ENCODE measurements around the gene SUZ12.
"Not testable (repeated sequence)": the region's sequence is repeated elsewhere in the genome, so short reads cannot be mapped to it uniquely, and the experiment has no call there.

SUZ12 gene

GRCh38 chr17:31918701-31919128, 18.1 kb upstream of the SUZ12 start:
- H3K4me3 ChIP-seq (ENCODE audit: low read length) = no peak overlapping the region
- H3K27me3 ChIP-seq (ENCODE audit: control insufficient read depth, insufficient read depth, low read length) = peaks cover 3% of the 10 kb centered on the region
- no peaks in the 10 kb centered on the region for H3K36me3 ChIP-seq (ENCODE audit: control insufficient read depth, insufficient read depth, low read length)
- H3K27ac ChIP-seq (ENCODE audit: low read depth, low read length) = no peak overlapping the region
- no peak overlapping the region for H3K9ac ChIP-seq (ENCODE audit: low read length)
- no peaks in the 10 kb centered on the region for H3K4me1 ChIP-seq (ENCODE audit: control insufficient read depth, insufficient read depth, low read length)

GRCh38 chr17:31919802-31920525, 16.8 kb upstream of the SUZ12 start:
- H3K27ac ChIP-seq (ENCODE audit: low read depth, low read length) = no peak overlapping the region

GRCh38 chr17:31926100-31926729, 10.6 kb upstream of the SUZ12 start:
- H3K4me1 ChIP-seq (ENCODE audit: control insufficient read depth, insufficient read depth, low read length) = no peaks in the 10 kb centered on the region
- no peak overlapping the region for H3K27ac ChIP-seq (ENCODE audit: low read depth, low read length)
- no peaks in the 10 kb centered on the region for H3K27me3 ChIP-seq (ENCODE audit: control insufficient read depth, insufficient read depth, low read length)
- no peak overlapping the region for H3K9ac ChIP-seq (ENCODE audit: low read length)
- H3K4me3 ChIP-seq (ENCODE audit: low read length) = no peak overlapping the region
- no peaks in the 10 kb centered on the region for H3K36me3 ChIP-seq (ENCODE audit: control insufficient read depth, insufficient read depth, low read length)

More at GRCh38 chr17:31919802-31920525, 16.8 kb upstream of the SUZ12 start:
- no peaks in the 10 kb centered on the region for H3K36me3 ChIP-seq (ENCODE audit: control insufficient read depth, insufficient read depth, low read length)
- no peak overlapping the region for H3K4me3 ChIP-seq (ENCODE audit: low read length)
- no peak overlapping the region for H3K9ac ChIP-seq (ENCODE audit: low read length)
- peaks cover 3% of the 10 kb centered on the region for H3K27me3 ChIP-seq (ENCODE audit: control insufficient read depth, insufficient read depth, low read length)
- H3K4me1 ChIP-seq (ENCODE audit: control insufficient read depth, insufficient read depth, low read length) = no peaks in the 10 kb centered on the region

- no peak overlapping the region for H3K9ac ChIP-seq (ENCODE audit: low read length)
- H3K27me3 ChIP-seq (ENCODE audit: control insufficient read depth, insufficient read depth, low read length) = no peaks in the 10 kb centered on the region
- H3K27ac ChIP-seq (ENCODE audit: low read depth, low read length) = no peak overlapping the region
- H3K4me1 ChIP-seq (ENCODE audit: control insufficient read depth, insufficient read depth, low read length) = no peaks in the 10 kb centered on the region
- no peak overlapping the region for H3K4me3 ChIP-seq (ENCODE audit: low read length)
- H3K36me3 ChIP-seq (ENCODE audit: control insufficient read depth, insufficient read depth, low read length) = no peaks in the 10 kb centered on the region
Observed at GRCh38 chr17:31931756-31932155, 5.1 kb upstream of the SUZ12 start.

DNA sequence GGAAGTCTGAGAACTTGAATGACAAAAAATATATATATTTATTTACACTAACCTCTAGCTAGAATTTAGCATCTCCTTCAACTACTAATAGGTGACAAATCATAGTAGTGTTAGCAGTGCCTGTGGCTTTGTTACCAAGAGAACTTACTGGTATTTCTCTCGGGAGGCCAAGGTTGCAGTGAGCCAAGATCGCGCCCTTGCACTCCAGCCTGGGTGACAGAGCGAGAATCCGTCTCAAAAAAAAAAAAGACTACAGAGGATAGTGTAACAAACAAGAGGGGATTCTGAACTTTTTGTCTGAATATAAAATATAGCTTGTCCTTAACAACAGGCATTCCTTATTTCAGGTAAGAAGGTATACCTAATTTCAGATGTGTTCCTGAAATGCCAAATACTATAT, 1.3 kb upstream of the SUZ12 start:
- Histone ChIP-seq H3K27ac (ENCODE audit: low read depth, low read length) (no peak overlapping the region), H3K4me1 (ENCODE audit: control insufficient read depth, insufficient read depth, low read length) (no peaks in the 10 kb centered on the region), H3K4me3 (ENCODE audit: low read length) (no peak overlapping the region), H3K27me3 (ENCODE audit: control insufficient read depth, insufficient read depth, low read length) (no peaks in the 10 kb centered on the region), H3K36me3 (ENCODE audit: control insufficient read depth, insufficient read depth, low read length) (no peaks in the 10 kb centered on the region), H3K9ac (ENCODE audit: low read length) (no peak overlapping the region)

DNA sequence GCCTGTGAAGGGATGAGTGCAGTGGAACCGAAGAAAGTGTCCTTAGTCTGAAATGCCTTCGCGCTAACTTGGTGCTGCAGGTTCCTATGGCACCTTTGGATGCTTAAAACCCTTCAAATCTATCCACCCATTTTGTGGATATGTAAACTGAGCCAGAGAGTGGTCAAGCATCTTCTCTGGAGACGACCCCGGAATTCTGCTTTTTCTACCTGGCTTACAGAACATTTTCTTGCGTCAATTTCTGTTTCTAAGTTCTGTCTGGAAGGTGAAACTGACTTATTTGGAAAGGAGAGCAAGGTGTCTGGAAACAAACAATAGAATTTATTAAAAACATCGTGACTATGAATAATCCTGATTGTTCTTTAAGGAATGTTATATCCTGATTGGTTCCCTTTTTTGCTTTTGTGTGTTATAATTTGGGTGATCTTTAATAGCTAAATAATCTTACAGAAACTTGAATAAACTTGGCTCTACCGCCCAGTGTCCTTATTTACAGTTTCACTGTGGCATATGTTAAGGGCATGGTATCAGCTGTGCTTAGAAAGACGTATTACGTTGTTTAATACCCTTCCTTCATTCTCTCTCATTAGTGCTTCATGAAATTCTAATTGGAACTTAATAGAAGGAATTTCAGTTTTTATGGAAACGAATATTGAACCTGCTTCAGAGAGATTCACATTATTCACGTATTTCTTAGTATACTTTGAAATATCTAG, 1.3 kb downstream of the SUZ12 start:
- H3K4me1 ChIP-seq (ENCODE audit: control insufficient read depth, insufficient read depth, low read length); H3K27me3 ChIP-seq (ENCODE audit: control insufficient read depth, insufficient read depth, low read length); H3K27ac ChIP-seq (ENCODE audit: low read depth, low read length); H3K9ac ChIP-seq (ENCODE audit: low read length); H3K36me3 ChIP-seq (ENCODE audit: control insufficient read depth, insufficient read depth, low read length): not testable (repeated sequence)
- peak overlapping the region; percentile 52 for H3K4me3 ChIP-seq (ENCODE audit: low read length)

GRCh38 chr17:31941916-31942315, 5.1 kb downstream of the SUZ12 start:
- not testable (repeated sequence) for H3K27ac ChIP-seq (ENCODE audit: low read depth, low read length); H3K9ac ChIP-seq (ENCODE audit: low read length); H3K36me3 ChIP-seq (ENCODE audit: control insufficient read depth, insufficient read depth, low read length); H3K27me3 ChIP-seq (ENCODE audit: control insufficient read depth, insufficient read depth, low read length); H3K4me3 ChIP-seq (ENCODE audit: low read length); H3K4me1 ChIP-seq (ENCODE audit: control insufficient read depth, insufficient read depth, low read length)

DNA sequence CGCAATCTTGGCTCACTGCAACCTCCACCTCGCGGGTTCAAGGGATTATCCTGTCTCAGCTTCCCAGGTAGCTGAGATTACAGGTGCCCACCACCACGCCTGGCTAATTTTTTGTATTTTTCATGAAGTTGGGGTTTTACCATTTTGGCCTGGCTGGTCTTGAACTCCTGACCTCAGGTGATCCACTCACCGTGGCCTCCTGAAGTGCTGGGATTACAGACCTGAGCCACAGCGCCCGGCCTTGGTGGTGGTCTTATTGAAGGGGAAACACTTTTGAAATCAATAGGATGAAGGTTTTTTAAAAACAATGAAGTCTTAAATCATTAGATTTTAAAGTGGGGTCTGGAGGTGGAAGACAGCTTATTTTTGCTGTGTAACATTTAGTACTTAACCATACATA, 5.6 kb downstream of the SUZ12 start:
- H3K27me3 ChIP-seq (ENCODE audit: control insufficient read depth, insufficient read depth, low read length); H3K27ac ChIP-seq (ENCODE audit: low read depth, low read length); H3K4me3 ChIP-seq (ENCODE audit: low read length); H3K36me3 ChIP-seq (ENCODE audit: control insufficient read depth, insufficient read depth, low read length); H3K9ac ChIP-seq (ENCODE audit: low read length); H3K4me1 ChIP-seq (ENCODE audit: control insufficient read depth, insufficient read depth, low read length): not testable (repeated sequence)

- H3K4me1 ChIP-seq (ENCODE audit: control insufficient read depth, insufficient read depth, low read length); H3K27me3 ChIP-seq (ENCODE audit: control insufficient read depth, insufficient read depth, low read length); H3K27ac ChIP-seq (ENCODE audit: low read depth, low read length); H3K9ac ChIP-seq (ENCODE audit: low read length); H3K36me3 ChIP-seq (ENCODE audit: control insufficient read depth, insufficient read depth, low read length); H3K4me3 ChIP-seq (ENCODE audit: low read length): not testable (repeated sequence)
Observed at GRCh38 chr17:31951953-31952352, 15.1 kb downstream of the SUZ12 start.

- H3K27ac ChIP-seq (ENCODE audit: low read depth, low read length); H3K36me3 ChIP-seq (ENCODE audit: control insufficient read depth, insufficient read depth, low read length); H3K4me3 ChIP-seq (ENCODE audit: low read length); H3K4me1 ChIP-seq (ENCODE audit: control insufficient read depth, insufficient read depth, low read length); H3K9ac ChIP-seq (ENCODE audit: low read length); H3K27me3 ChIP-seq (ENCODE audit: control insufficient read depth, insufficient read depth, low read length): not testable (repeated sequence)
Observed at GRCh38 chr17:31964131-31964530, 27.3 kb downstream of the SUZ12 start.

GRCh38 chr17:31967648-31968047, 30.8 kb downstream of the SUZ12 start:
- Histone ChIP-seq H3K27ac (ENCODE audit: low read depth, low read length) (no peak overlapping the region), H3K4me3 (ENCODE audit: low read length) (no peak overlapping the region), H3K36me3 (ENCODE audit: control insufficient read depth, insufficient read depth, low read length) (no peaks in the 10 kb centered on the region), H3K9ac (ENCODE audit: low read length) (no peak overlapping the region), H3K27me3 (ENCODE audit: control insufficient read depth, insufficient read depth, low read length) (no peaks in the 10 kb centered on the region), H3K4me1 (ENCODE audit: control insufficient read depth, insufficient read depth, low read length) (no peaks in the 10 kb centered on the region)

DNA sequence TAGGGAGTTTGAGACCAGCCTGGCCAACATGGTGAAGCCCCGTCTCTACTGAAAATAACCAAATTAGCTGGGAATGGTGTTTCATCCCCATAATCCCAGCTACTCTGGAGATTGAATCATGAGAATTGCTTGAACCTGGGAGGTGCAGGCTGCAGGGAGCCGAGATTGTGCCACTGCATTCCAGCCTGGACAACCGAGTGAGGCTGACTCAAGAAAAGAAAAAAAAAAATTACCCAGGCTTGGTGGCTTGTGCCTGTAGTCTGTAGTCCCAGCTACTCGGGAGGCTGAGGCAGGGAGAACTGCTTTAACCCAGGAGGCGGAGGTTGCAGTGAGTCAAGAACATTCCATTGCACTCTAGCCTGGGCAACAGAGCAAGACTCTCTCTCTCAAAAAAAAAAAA, 33.6 kb downstream of the SUZ12 start:
- H3K27ac ChIP-seq (ENCODE audit: low read depth, low read length); H3K4me3 ChIP-seq (ENCODE audit: low read length); H3K9ac ChIP-seq (ENCODE audit: low read length); H3K27me3 ChIP-seq (ENCODE audit: control insufficient read depth, insufficient read depth, low read length); H3K4me1 ChIP-seq (ENCODE audit: control insufficient read depth, insufficient read depth, low read length); H3K36me3 ChIP-seq (ENCODE audit: control insufficient read depth, insufficient read depth, low read length): not testable (repeated sequence)

Data from rectal smooth muscle tissue (tissue), 1 donor.